ENCODE measurements around the gene NEU2. TPM values are rescaled to one million over a fixed set of nuclear protein-coding genes. Genes with fewer than 3 reads are reported as not detected.

The NEU2 gene
- total and polyA plus RNA-seq, 3 experiments from 2014 or later, result not detected

- Mint-ChIP-seq H3K4me3 (no peak overlapping the region), H3K27ac (no peak overlapping the region), H3K9me3 (no peaks in the 10 kb centered on the region), H3K36me3 (no peaks in the 10 kb centered on the region), H3K4me1 (no peaks in the 10 kb centered on the region), H3K27me3 (peaks cover 10 to 12% of the 10 kb centered on the region in 2 donors)
- H3K4me3 ChIP-seq (ENCODE audit: low read length), result no peak overlapping the region
- H3K36me3 ChIP-seq (ENCODE audit: insufficient read depth, low read length), result no peaks in the 10 kb centered on the region
- ChIA-PET CTCF (interaction anchor here (1.9 kb wide), 1 partner anchor 12 kb away, joined by 7 read pairs; no protein-coding TSS in a partner anchor), POLR2A (no interaction called here)
- H3K27ac ChIP-seq (ENCODE audit: low read depth, low read length), result no peak overlapping the region
- DNase-seq, result no peak
- H3K27me3 ChIP-seq (ENCODE audit: insufficient read depth, low read length, poor library complexity, severe bottlenecking), result no peaks in the 10 kb centered on the region
- H3K4me1 ChIP-seq (ENCODE audit: insufficient read depth, low read length), result no peaks in the 10 kb centered on the region
- no peaks in the 10 kb centered on the region for H3K9me3 ChIP-seq (ENCODE audit: low read length)
These were observed 9.4 kb downstream of the NEU2 start for GRCh38 chr2:233041722-233042323.

GRCh38 chr2:233042549-233042948, 10.1 kb downstream of the NEU2 start:
- H3K4me3 ChIP-seq (ENCODE audit: low read length), result no peak overlapping the region
- Mint-ChIP-seq H3K27ac (no peak overlapping the region), H3K36me3 (no peaks in the 10 kb centered on the region), H3K4me1 (no peaks in the 10 kb centered on the region), H3K27me3 (peaks cover 10 to 12% of the 10 kb centered on the region in 2 donors), H3K4me3 (no peak overlapping the region), H3K9me3 (no peaks in the 10 kb centered on the region)
- no peaks in the 10 kb centered on the region for H3K9me3 ChIP-seq (ENCODE audit: low read length)
- H3K27ac ChIP-seq (ENCODE audit: low read depth, low read length), result no peak overlapping the region
- no peaks in the 10 kb centered on the region for H3K4me1 ChIP-seq (ENCODE audit: insufficient read depth, low read length)
- H3K27me3 ChIP-seq (ENCODE audit: insufficient read depth, low read length, poor library complexity, severe bottlenecking), result no peaks in the 10 kb centered on the region
- ChIA-PET POLR2A (no interaction called here), CTCF (interaction anchor here (1.9 kb wide), 1 partner anchor 11 kb away, joined by 7 read pairs; no protein-coding TSS in a partner anchor)
- H3K36me3 ChIP-seq (ENCODE audit: insufficient read depth, low read length), result no peaks in the 10 kb centered on the region
- DNase-seq, result no peak

- Mint-ChIP-seq H3K27me3 (peaks cover 10 to 11% of the 10 kb centered on the region in 2 donors), H3K27ac (peak overlapping the region in 1 of 8 donors; percentile 38), H3K4me1 (peaks cover 10 to 14% (median 14%) of the 10 kb centered on the region in 3 donors), H3K4me3 (no peak overlapping the region), H3K36me3 (no peaks in the 10 kb centered on the region), H3K9me3 (no peaks in the 10 kb centered on the region)
- CTCF ChIA-PET, result interaction anchor here (1.6 kb wide), 1 partner anchor 9 kb away, joined by 5 read pairs; no protein-coding TSS in a partner anchor
- Histone ChIP-seq H3K27ac (ENCODE audit: low read depth, low read length) (no peak overlapping the region), H3K9me3 (ENCODE audit: low read length) (no peaks in the 10 kb centered on the region), H3K4me3 (ENCODE audit: low read length) (no peak overlapping the region), H3K36me3 (ENCODE audit: insufficient read depth, low read length) (no peaks in the 10 kb centered on the region), H3K4me1 (ENCODE audit: insufficient read depth, low read length) (peaks cover 6% of the 10 kb centered on the region), H3K27me3 (ENCODE audit: insufficient read depth, low read length, poor library complexity, severe bottlenecking) (no peaks in the 10 kb centered on the region)
- POLR2A ChIA-PET, result no interaction called here
- DNase-seq, result no peak
These were observed 12.6 kb downstream of the NEU2 start for GRCh38 chr2:233044974-233045605.

- Mint-ChIP-seq H3K36me3 (no peaks in the 10 kb centered on the region), H3K4me3 (no peak overlapping the region), H3K27me3 (peaks cover 4 to 8% of the 10 kb centered on the region in 2 donors), H3K4me1 (peaks cover 10 to 21% (median 18%) of the 10 kb centered on the region in 3 donors), H3K9me3 (no peaks in the 10 kb centered on the region), H3K27ac (peak overlapping the region in 1 of 8 donors; percentile 94)
- ChIA-PET CTCF (interaction anchor here (3.5 kb wide), 1 partner anchor 13 kb away, joined by 17 read pairs; the partner anchor contains the start of gene INPP5D), POLR2A (no interaction called here)
- H3K9me3 ChIP-seq (ENCODE audit: low read length), result no peaks in the 10 kb centered on the region
- H3K27me3 ChIP-seq (ENCODE audit: insufficient read depth, low read length, poor library complexity, severe bottlenecking), result no peaks in the 10 kb centered on the region
- H3K36me3 ChIP-seq (ENCODE audit: insufficient read depth, low read length), result no peaks in the 10 kb centered on the region
- peaks cover 6% of the 10 kb centered on the region for H3K4me1 ChIP-seq (ENCODE audit: insufficient read depth, low read length)
- no peak overlapping the region for H3K27ac ChIP-seq (ENCODE audit: low read depth, low read length)
- DNase-seq, result no peak
- H3K4me3 ChIP-seq (ENCODE audit: low read length), result no peak overlapping the region
These were observed 14.7 kb downstream of the NEU2 start for GRCh38 chr2:233047206-233047605.

- H3K4me3 Mint-ChIP-seq, result peak overlapping the region in 1 of 7 donors; percentile 67
- Histone ChIP-seq H3K27me3 (ENCODE audit: insufficient read depth, low read length, poor library complexity, severe bottlenecking) (no peaks in the 10 kb centered on the region), H3K4me1 (ENCODE audit: insufficient read depth, low read length) (peaks cover 6% of the 10 kb centered on the region), H3K9me3 (ENCODE audit: low read length) (no peaks in the 10 kb centered on the region), H3K4me3 (ENCODE audit: low read length) (no peak overlapping the region), H3K36me3 (ENCODE audit: insufficient read depth, low read length) (no peaks in the 10 kb centered on the region), H3K27ac (ENCODE audit: low read depth, low read length) (no peak overlapping the region)
- H3K27me3 Mint-ChIP-seq, result peaks cover 4 to 5% of the 10 kb centered on the region in 2 donors
- peaks cover 10 to 21% (median 18%) of the 10 kb centered on the region in 3 donors for H3K4me1 Mint-ChIP-seq
- ChIA-PET CTCF (interaction anchor here (3.5 kb wide), 1 partner anchor 12 kb away, joined by 17 read pairs; the partner anchor contains the start of gene INPP5D), POLR2A (no interaction called here)
- peak overlapping the region in 1 of 8 donors; percentile 94 for H3K27ac Mint-ChIP-seq
- H3K36me3 Mint-ChIP-seq, result no peaks in the 10 kb centered on the region
- no peaks in the 10 kb centered on the region for H3K9me3 Mint-ChIP-seq
- DNase-seq, result no peak
These were observed 15.2 kb downstream of the NEU2 start for GRCh38 chr2:233047667-233048066.

- Histone ChIP-seq H3K36me3 (ENCODE audit: insufficient read depth, low read length) (no peaks in the 10 kb centered on the region), H3K27me3 (ENCODE audit: insufficient read depth, low read length, poor library complexity, severe bottlenecking) (no peaks in the 10 kb centered on the region), H3K4me3 (ENCODE audit: low read length) (no peak overlapping the region), H3K9me3 (ENCODE audit: low read length) (no peaks in the 10 kb centered on the region), H3K4me1 (ENCODE audit: insufficient read depth, low read length) (peaks cover 6% of the 10 kb centered on the region), H3K27ac (ENCODE audit: low read depth, low read length) (no peak overlapping the region)
- H3K4me1 Mint-ChIP-seq, result peaks cover 10 to 22% (median 18%) of the 10 kb centered on the region in 3 donors
- CTCF ChIA-PET, result interaction anchor here (0.6 to 3.5 kb wide), 2 partner anchors 11 to 203 kb away, joined by 3 to 17 read pairs; partner anchors contain the start of genes ATG16L1 and INPP5D
- H3K36me3 Mint-ChIP-seq, result no peaks in the 10 kb centered on the region
- POLR2A ChIA-PET, result no interaction called here
- H3K27ac Mint-ChIP-seq, result peak overlapping the region in 3 of 8 donors; percentile 52 to 88 (median 70)
- DNase-seq, result no peak
- H3K4me3 Mint-ChIP-seq, result peak overlapping the region in 1 of 7 donors; percentile 57
- no peaks in the 10 kb centered on the region for H3K9me3 Mint-ChIP-seq
- H3K27me3 Mint-ChIP-seq, result peaks cover 0 to under 1% of the 10 kb centered on the region in 2 donors
These were observed 16.2 kb downstream of the NEU2 start for GRCh38 chr2:233048569-233049193.

- peaks cover 12% of the 10 kb centered on the region for H3K4me1 ChIP-seq (ENCODE audit: insufficient read depth, low read length)
- no peak overlapping the region for H3K27ac ChIP-seq (ENCODE audit: low read depth, low read length)
- H3K4me3 ChIP-seq (ENCODE audit: low read length), result no peak overlapping the region
- no peaks in the 10 kb centered on the region for H3K9me3 ChIP-seq (ENCODE audit: low read length)
- H3K36me3 ChIP-seq (ENCODE audit: insufficient read depth, low read length), result no peaks in the 10 kb centered on the region
- H3K27me3 Mint-ChIP-seq, result peaks cover 0 to 3% of the 10 kb centered on the region in 2 donors
- no peaks in the 10 kb centered on the region for H3K36me3 Mint-ChIP-seq
- H3K4me3 Mint-ChIP-seq, result peak overlapping the region in 4 of 7 donors; percentile 32 to 57 (median 34)
- H3K9me3 Mint-ChIP-seq, result no peaks in the 10 kb centered on the region
- POLR2A ChIA-PET, result no interaction called here
- peak overlapping the region in 4 of 8 donors; percentile 39 to 82 (median 61) for H3K27ac Mint-ChIP-seq
- CTCF ChIA-PET, result interaction anchor here (0.6 to 3.5 kb wide), 4 partner anchors 11 to 202 kb away, joined by 3 to 17 read pairs (median 3); partner anchors contain the start of genes ATG16L1 and INPP5D
- peak in 2 of 5 donors; percentile 26 to 38 for DNase-seq
- peaks cover 16 to 28% (median 24%) of the 10 kb centered on the region in 3 donors for H3K4me1 Mint-ChIP-seq
- H3K27me3 ChIP-seq (ENCODE audit: insufficient read depth, low read length, poor library complexity, severe bottlenecking), result no peaks in the 10 kb centered on the region
These were observed 16.8 kb downstream of the NEU2 start for GRCh38 chr2:233049194-233049761.
